Testis (tissue), 5 donors: ENCODE measurements around the gene SERPINB7. TPM values are rescaled to one million over a fixed set of nuclear protein-coding genes. Genes with fewer than 3 reads are reported as not detected.

ENCODE experiments used
- DNase-seq: peaks from one replicate; pipeline ENCODE4 v3.0.0-alpha.2; 2019
- H3K27ac ChIP-seq, 2 donors: fragments of 200-600 bp; sonication (generic); one replicate each; pipeline ENCODE4 v1.5.1; 2019
- H3K27me3 ChIP-seq: fragments of 200-600 bp; sonication (generic); one replicate; pipeline ENCODE4 v1.5.1; 2019
- H3K36me3 ChIP-seq: fragments of 200-600 bp; sonication (generic); one replicate; pipeline ENCODE4 v1.5.1; 2017; ENCODE audit warnings: low read depth; ENCODE audit errors: missing control alignments
- H3K4me1 ChIP-seq: fragments of 200-600 bp; sonication (generic); one replicate; pipeline ENCODE4 v1.5.1; 2019
- H3K4me3 ChIP-seq, 2 donors: fragments of 200-600 bp; sonication (generic); one replicate each; pipeline ENCODE4 v1.5.1; 2017 to 2019
- H3K9me3 ChIP-seq: fragments of 200-600 bp; sonication (generic); one replicate; pipeline ENCODE4 v1.5.1; 2017
- CTCF ChIP-seq, 3 experiments: fragments of 450-650 bp in 2 of 3; fragments of 200-600 bp in 1 of 3; sonication (generic) in 1 of 3; IDR thresholded peaks; one replicate each; pipeline ENCODE4 v1.5.1; 2016 to 2019; ENCODE audit warnings: antibody characterized with exemption in 3 of 3, mild to moderate bottlenecking in 2 of 3, moderate library complexity in 1 of 3
- POLR2A ChIP-seq: fragments of 450-650 bp; IDR thresholded peaks from one replicate; pipeline ENCODE4 v1.6.1; 2017; ENCODE audit warnings: antibody characterized with exemption, mild to moderate bottlenecking, moderate library complexity
- WGBS, 2 donors: methylation state at CpG; one replicate each; pipeline ENCODE4 v1.1.5; 2018; 5-methylcytosine and 5-hydroxymethylcytosine counted together
- intact Hi-C: fragments of 100-400 bp; cut with DNase I; formaldehyde crosslinking; loops from one replicate; pipeline ENCODE4 v1.15.1; 2023; ENCODE audit warnings: low total_unique reads
- long read RNA-seq, 2 donors: transcript quantifications; one replicate each; lab custom pipeline, GENCODE V29; 2026
- polyA plus RNA-seq: library from polyadenylated mRNA; stranded (reverse); fragments of 350-450 nt; fragmentation: Illumina TruSeq; extraction: RNeasy Lipid Tissue Mini Kit (QIAGEN cat#74804); gene quantifications from one replicate; pipeline ENCODE4 v1.2.3, GENCODE V29; 2014; ENCODE audit warnings: low read depth, low replicate concordance; ENCODE audit not compliant: insufficient read depth
- total RNA-seq, 2 donors: library from RNA; depleted of rRNA; stranded (reverse); fragments of >200 nt; gene quantifications; one replicate each; pipeline ENCODE4 v1.2.3, GENCODE V29; 2016

Gene SERPINB7
- total RNA-seq (under 1 TPM in 1 of 2 donors, not detected in 1; 0.25 TPM), polyA plus RNA-seq (0.16 TPM)
- long read RNA-seq, donor 1 = 0 reads
- long read RNA-seq, donor 2 = 0 reads

- H3K36me3 ChIP-seq = no peaks in the 10 kb centered on the region
- intact Hi-C loops = no loop called here
- H3K4me3 ChIP-seq = no peak within 1 kb of the TSS
- H3K27ac ChIP-seq = no peak within 1 kb of the TSS
- DNase-seq = no peak
- H3K4me1 ChIP-seq = no peaks in the 10 kb centered on the region
- H3K9me3 ChIP-seq = no peaks in the 10 kb centered on the region
- no peak for TF ChIP-seq CTCF (IDR thresholded peaks at IDR 0.05)
- no peak for TF ChIP-seq POLR2A
- H3K27me3 ChIP-seq = no peaks in the 10 kb centered on the region
- 89 to 91% methylated on average over 2 of the region's 2 CpGs for WGBS, 2 donors
These were observed at the start of gene SERPINB7 for GRCh38 chr18:63775166-63775730. Gene SERPINB7, plus strand, starts transcription at chr18:63775418. Its CDS starts 6,955 bp downstream, at chr18:63782373.

- Histone ChIP-seq H3K36me3 (no peaks in the 10 kb centered on the region), H3K27me3 (no peaks in the 10 kb centered on the region), H3K9me3 (no peaks in the 10 kb centered on the region), H3K27ac (no peak overlapping the region), H3K4me1 (no peaks in the 10 kb centered on the region), H3K4me3 (no peak overlapping the region)
- 3 to 28% methylated on average over 3 of the region's 3 CpGs for WGBS, 2 donors
- TF ChIP-seq CTCF (IDR thresholded peaks at IDR 0.05) (no peak), POLR2A (no peak)
- intact Hi-C loops = no loop called here
- peak; percentile 16 for DNase-seq
These were observed 49.3 kb upstream of the SERPINB7 start for GRCh38 chr18:63725682-63726480.

GRCh38 chr18:63730773-63731172 lies 44.4 kb upstream of the SERPINB7 start:
- Histone ChIP-seq H3K4me3 (no peak overlapping the region), H3K36me3 (no peaks in the 10 kb centered on the region), H3K27ac (no peak overlapping the region), H3K4me1 (peaks cover 4% of the 10 kb centered on the region), H3K27me3 (no peaks in the 10 kb centered on the region), H3K9me3 (no peaks in the 10 kb centered on the region)
- DNase-seq = peak; percentile 84
- whole genome bisulfite sequencing, 2 donors = 58 to 76% methylated on average over 3 to 5 of the region's 5 CpGs
- intact Hi-C loops = no loop called here
- TF ChIP-seq CTCF (IDR thresholded peaks at IDR 0.05) = no peak

- Histone ChIP-seq H3K27me3 (no peaks in the 10 kb centered on the region), H3K36me3 (no peaks in the 10 kb centered on the region), H3K4me3 (no peak overlapping the region), H3K9me3 (no peaks in the 10 kb centered on the region), H3K27ac (no peak overlapping the region), H3K4me1 (peaks cover 4% of the 10 kb centered on the region)
- 75 to 83% methylated on average over 3 of the region's 3 CpGs for WGBS, 2 donors
- intact Hi-C loops = no loop called here
- TF ChIP-seq POLR2A (no peak), CTCF (IDR thresholded peaks at IDR 0.05) (no peak)
- DNase-seq = no peak
These were observed 44.0 kb upstream of the SERPINB7 start for GRCh38 chr18:63731215-63731614.
